HG02840 (cell line): Measurements from ENCODE around the gene ARL11.

Experiments
- ATAC-seq: cut with Tn5 transposase; IDR thresholded peaks from one replicate; pipeline ENCODE4 v1.9.1; 2021; ENCODE audit warnings: mild to moderate bottlenecking, moderate library complexity, moderate number of reproducible peaks; ENCODE audit not compliant: unreplicated experiment, low FRiP score

Gene ARL11

DNA sequence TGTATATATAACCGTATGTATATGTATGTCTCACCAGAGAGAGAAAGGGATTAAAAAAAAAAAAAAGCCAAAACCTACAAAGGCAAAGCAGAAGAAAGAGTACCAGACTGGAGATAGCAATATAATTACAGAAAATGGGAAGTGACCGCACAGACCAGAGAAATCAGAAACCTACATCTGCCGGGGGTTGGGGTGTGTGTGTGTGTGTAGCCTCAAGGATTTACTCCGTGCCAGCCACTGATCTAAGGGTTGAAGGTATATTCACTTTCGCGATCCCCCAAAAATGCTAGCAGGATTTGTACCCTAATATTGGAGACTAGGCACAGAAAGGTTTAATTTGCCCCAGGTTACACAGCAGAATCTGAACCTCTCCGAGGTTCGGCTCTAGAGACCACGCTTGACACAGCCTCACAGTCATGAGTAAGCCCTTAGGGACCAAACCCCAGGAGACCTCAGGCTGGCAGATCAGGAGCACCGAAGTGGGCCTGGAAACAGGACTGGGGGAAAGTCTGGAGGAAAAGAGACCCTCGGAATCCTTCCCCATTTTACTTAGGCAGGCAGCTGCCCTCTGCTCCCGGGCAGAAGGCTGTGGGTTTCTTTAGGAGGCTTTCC, 14.8 kb downstream of the ARL11 start:
- ATAC-seq, result no peak

GRCh38 chr13:49645451-49645850, 17.1 kb downstream of the ARL11 start:
- no peak for ATAC-seq

DNA sequence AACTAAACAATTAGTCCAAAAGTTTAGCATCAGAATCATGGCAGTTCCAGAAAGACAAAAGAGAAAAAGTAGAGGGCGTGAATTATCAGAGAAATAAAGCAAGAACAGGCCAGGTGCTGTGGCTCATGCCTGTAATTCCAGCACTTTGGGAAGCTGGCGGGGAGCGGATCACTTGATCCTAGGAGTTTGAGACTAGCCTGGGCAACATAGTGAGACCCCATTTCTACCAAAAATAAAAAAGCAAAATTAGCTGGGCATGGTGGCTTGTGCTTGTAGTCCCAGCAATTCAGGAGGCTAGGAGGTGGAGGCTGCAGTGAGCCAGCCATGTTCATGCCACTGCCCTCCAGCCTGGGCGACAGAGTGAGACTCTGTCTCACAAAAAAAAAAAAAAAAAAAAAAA, 18.4 kb downstream of the ARL11 start:
- ATAC-seq, result no peak

DNA sequence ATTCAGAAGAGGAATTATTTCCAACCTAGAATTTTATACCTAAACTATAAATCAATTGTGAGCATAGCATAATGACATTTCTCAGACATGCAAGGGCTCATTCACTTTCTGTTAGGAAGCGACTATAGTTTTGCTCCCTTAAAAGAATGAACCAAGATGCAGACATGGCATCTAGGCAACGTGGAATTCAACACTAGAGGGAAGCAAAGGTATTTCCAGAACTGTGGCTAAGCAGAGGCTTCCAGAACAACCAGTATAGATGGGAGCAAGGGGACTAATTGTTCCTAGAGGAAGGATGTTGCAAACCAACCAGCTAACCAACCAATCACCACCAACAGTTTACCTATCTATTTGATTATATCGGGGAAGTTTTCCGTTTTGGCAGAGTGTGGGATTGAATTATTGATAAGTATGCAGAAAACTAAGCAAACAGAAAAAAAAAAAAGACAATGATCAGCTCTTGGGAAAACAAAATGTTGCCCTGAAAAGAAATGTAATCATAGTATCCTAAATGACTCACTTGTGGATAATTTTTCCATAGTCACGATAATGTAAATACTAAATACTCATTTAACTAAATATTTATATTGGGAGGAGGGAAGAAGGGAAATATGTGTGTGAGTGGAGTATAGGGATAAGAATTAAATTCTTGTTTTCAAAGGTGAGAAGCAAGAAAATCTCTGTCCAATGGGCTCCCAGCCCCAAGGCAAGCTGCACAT, 21.1 kb downstream of the ARL11 start:
- no peak for ATAC-seq

GRCh38 chr13:49649963-49650312, 21.6 kb downstream of the ARL11 start:
- ATAC-seq, result no peak

DNA sequence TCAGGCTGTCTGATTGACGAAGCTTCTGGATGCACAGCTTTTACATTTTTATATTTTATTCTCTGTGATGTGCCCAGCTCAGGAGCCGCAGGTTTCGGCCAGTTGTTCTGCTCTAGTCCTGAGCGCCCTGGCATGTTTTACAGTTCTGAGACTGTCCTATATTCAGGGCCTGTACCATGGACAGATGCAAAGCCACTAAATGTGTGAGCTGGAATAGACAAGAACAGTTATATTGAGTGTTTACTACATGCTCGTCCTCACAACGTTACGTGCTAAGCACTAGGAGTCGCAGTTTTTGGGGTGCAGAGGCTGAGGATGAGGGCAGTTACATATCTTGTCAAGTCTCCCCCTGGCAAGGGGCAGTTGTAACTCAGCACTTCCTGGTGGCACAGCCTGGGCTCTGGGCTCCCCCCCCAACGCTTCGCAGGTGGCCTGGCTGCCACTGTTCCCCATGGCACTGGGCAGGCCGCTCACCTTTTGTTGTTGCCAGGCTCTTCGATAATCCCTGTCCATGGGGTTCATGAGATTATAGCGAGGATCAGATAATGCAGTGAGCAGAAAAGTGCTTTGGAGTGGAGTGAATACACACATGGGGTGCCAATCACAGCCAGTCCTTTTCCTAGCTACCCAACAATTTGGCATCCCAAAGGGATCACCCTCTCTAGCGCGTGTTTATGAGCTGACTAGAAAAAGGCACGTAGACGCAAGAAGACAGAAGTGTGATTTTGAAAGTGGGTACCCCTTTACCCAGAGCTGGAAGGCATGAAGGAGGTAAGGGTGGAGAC, 23.5 kb downstream of the ARL11 start:
- ATAC-seq, result no peak

- no peak for ATAC-seq
Observed at GRCh38 chr13:49652355-49653305, 24.3 kb downstream of the ARL11 start.

GRCh38 chr13:49653478-49653877, 25.2 kb downstream of the ARL11 start:
- no peak for ATAC-seq

DNA sequence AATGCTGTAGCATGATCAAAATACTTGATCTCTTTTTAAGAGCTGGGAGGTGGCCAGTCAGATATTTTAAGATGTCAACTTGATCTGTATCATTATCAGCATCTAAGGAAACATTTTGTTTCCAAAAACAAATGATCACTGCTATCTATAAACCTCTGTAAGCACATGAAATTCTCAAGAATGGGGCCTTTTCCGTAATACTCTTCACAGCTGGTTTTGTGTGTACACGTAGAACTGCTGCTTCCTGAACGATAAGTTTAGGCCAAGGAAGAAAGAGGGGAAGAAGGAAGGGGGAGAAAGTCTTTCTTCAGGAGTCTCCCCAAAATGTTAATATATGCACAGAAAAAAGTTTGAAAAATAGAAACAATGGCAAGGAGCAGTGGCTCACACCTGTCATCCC, 25.7 kb downstream of the ARL11 start:
- no peak for ATAC-seq

- no peak for ATAC-seq
Observed at GRCh38 chr13:49655906-49656305, 27.6 kb downstream of the ARL11 start.

DNA sequence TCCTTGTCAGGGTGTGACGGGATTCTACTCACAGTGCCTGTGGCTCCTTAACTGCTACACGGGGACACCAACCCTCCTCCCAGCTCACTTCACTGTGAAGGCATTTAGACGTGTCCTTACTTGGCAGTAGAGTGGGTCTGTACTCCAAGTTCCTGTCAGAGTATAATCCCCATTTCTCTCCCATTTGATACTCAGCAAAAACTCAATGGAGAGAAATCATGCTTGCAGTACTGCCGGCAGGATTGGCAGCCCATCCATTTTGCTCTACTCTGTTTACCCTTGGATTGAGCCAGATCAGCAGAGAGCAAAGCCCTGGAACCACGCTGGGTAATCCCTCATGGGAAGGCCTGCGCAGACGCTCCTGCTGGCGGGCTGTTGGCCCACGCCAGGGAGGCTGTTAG, 28.9 kb downstream of the ARL11 start:
- no peak for ATAC-seq

- ATAC-seq, result no peak
Observed at GRCh38 chr13:49664606-49665005, 36.3 kb downstream of the ARL11 start.

GRCh38 chr13:49667773-49668172, 39.5 kb downstream of the ARL11 start:
- ATAC-seq, result no peak

DNA sequence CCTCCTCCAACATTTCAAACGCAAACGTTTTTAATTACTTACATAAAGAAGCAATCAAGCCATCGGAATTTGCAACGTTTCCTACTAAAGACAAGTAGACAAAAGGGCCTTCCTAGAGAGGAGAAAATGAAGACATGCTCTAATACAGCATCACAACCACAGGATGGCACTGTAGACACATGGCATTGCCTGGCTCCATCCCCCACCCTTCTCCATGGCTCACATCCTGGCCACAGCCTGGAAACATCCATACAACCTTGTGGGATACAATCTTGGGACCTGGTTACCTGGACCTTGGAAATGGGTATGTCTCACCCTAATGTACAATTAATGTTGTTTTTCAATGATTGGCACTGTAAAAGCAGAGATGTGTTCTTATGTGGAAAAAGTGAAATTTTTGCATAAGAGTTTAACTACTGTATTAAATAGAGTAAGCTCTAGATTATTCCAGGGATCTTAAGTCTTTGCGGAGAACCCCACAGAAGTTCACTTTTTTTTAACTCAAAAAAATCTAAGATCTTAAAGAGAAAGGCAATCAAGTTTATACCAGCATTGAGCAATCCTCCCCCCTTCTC, 41.5 kb downstream of the ARL11 start:
- no peak for ATAC-seq

DNA sequence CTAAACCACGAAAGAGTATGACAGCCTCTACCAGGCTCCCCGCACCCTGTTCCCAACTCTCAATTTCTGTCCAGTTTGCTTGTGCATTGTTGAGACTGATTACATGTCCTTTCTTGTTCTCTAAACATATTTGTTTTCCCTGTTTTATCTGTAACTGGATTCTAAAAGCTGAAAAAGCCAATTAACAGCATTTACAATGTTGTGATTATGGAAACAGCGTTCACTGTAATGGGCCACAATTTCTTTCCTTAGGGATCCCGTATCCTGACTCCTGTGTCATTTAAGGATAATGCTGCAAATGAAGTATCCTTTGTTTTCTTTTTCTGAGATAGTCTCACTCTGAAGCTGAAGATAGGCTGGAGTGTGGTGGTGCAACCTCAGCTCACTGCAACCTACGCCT, 42.5 kb downstream of the ARL11 start:
- no peak for ATAC-seq

DNA sequence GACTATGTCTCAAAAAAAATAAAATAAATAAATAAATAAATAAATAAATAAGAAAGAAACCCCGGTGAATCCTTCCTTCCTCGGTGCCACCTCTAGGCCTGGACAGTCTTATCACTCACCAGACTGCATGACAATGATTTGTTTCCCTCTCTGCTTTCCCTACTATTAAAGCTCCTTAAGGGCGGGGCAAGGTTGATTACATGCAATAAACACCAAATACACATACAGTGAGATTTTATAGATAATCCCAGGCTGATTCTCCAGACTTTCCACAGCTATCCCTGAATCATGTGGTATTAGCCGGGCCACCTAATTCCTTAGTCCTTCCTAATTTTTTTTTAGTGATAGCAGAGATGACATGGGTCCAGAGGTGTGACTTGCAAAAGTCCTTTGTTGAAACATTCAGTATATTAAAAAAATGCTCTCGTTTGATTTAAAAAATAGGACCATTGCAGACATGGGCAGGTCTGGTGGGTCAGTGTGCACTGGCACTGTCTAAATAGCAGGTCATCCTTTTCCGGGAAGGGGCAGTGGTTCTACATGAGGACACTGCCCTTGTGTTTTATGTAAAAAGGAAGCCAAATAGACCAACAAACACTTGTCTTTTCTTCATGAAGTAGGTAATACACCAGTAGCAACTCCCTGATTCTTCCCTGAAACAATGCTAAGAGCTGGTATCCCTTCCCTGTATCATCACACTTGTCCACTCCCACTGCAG, 48.4 kb downstream of the ARL11 start:
- no peak for ATAC-seq

DNA sequence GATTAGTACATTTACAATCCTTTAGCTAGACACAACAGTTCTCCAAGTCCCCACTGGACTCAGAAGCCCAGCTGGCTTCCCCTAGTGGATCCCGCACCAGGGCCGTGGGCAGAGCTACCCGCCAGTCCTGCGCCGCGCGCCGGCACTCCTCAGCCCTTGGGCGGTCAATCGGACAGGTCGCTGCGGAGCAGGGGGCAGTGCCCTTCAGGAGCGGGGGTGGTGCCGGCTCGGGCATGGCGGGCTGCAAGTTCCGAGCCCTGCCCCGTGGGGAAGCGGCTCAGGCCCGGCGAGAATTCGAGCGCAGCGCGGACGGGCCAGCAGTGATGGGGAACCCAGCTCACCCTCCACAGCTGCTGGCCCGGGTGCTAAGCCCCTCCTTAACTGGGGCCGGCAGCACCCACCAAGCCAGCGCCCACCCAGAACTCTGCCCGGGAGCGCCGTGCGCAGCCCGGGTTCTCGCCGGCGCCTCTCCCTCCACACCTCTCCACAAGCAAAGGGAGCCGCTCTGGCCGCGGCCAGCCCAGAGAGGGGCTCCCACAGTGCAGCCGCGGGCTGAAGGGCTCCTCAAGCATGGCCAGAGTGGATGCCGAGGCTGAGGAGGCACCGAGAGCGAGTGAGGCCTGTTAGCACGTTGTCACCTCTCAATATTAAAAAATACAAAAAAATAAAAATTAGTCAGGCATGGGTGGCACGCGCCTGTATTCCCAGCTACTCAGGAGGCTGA, 50.0 kb downstream of the ARL11 start:
- ATAC-seq, result no peak

DNA sequence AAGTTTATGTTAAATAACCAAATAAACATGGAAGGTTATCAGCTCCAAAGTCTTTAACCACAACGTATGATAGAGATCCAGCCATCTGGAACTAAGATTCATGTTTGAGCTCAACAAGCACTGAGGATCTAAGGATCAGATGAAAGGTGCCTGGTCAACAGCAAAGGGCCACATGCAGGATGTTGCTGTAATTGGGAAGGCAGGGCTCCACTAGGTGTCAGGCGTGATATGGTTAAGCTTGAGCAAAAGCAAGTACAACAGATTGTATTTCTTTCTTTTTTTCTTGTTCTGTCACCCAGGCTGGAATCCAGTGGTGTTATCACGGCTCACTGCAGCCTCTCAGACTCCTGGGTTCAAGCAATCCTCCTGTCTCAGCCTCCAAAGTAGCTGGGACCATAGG, 50.9 kb downstream of the ARL11 start:
- ATAC-seq, result no peak

- ATAC-seq, result no peak
Observed at GRCh38 chr13:49681842-49682435, 53.6 kb downstream of the ARL11 start.
